GM12864 (cell line): ENCODE measurements around the gene GMDS.

Experiments
- DNase-seq: peaks from one replicate; pipeline ENCODE4 v3.0.0-alpha.2; 2011; ENCODE audit warnings: low read depth
- H3K4me3 ChIP-seq: 2 replicates; pipeline ENCODE4 v1.5.1; 2011; ENCODE audit warnings: mild to moderate bottlenecking, low read depth, low read length, control low read depth
- TF ChIP-seq, protein P1 (sequence below): IDR thresholded peaks from 2 replicates; pipeline ENCODE4 v1.5.1; 2011; ENCODE audit warnings: low read depth, mild to moderate bottlenecking, moderate library complexity, low read length, control low read depth, inconsistent platforms; ENCODE audit errors: missing control alignments

Gene GMDS

DNA sequence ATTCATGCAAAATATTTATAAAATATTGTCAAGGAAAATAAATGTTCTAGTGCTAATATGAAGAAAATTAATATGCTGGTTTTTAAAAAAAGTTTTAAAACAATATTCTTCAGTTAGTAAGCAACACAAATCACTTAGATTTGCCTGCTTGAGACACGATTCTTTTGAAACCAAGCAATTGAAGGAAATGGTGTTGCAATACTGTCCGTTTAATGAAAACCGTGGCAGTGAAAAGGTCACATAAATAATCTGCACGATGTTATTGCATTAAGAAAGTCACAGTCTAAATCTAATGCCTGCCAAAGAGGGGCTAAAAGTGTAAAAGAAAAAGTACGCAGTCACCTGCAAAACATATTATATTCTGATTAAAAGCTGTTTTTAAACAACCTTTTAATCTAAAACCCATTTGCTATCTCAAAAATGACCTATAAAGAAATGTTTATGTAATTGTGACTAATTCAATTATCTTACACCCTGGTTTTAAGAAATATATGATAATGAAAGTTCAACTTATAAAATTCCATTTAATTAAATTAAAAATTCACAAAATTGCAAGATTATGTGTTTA, 143.0 kb downstream of the GMDS start:
- TF ChIP-seq, protein P1, sequence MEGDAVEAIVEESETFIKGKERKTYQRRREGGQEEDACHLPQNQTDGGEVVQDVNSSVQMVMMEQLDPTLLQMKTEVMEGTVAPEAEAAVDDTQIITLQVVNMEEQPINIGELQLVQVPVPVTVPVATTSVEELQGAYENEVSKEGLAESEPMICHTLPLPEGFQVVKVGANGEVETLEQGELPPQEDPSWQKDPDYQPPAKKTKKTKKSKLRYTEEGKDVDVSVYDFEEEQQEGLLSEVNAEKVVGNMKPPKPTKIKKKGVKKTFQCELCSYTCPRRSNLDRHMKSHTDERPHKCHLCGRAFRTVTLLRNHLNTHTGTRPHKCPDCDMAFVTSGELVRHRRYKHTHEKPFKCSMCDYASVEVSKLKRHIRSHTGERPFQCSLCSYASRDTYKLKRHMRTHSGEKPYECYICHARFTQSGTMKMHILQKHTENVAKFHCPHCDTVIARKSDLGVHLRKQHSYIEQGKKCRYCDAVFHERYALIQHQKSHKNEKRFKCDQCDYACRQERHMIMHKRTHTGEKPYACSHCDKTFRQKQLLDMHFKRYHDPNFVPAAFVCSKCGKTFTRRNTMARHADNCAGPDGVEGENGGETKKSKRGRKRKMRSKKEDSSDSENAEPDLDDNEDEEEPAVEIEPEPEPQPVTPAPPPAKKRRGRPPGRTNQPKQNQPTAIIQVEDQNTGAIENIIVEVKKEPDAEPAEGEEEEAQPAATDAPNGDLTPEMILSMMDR, result no peak
- DNase-seq, result no peak
- no peak overlapping the region for H3K4me3 ChIP-seq

DNA sequence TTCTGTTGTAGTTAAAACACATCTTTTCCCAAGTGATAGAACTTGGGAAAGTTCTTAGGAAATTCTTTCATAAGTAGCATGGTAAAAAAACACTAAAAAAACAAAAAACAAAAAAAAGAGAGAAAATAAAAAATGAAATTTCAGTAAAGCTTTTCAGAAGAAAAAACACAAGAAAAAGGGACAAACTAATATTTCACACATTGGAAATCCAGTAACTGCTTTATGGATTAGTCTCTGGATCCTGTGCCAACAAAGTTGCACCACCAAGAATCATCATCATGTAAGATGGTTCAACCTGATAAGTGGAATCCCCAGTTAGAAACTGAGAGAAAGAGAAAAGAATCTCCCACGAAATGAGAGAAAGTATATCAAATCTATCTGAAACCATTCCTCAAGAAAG, 144.2 kb downstream of the GMDS start:
- H3K4me3 ChIP-seq, result no peak overlapping the region
- TF ChIP-seq, protein P1, result no peak
- no peak for DNase-seq

DNA sequence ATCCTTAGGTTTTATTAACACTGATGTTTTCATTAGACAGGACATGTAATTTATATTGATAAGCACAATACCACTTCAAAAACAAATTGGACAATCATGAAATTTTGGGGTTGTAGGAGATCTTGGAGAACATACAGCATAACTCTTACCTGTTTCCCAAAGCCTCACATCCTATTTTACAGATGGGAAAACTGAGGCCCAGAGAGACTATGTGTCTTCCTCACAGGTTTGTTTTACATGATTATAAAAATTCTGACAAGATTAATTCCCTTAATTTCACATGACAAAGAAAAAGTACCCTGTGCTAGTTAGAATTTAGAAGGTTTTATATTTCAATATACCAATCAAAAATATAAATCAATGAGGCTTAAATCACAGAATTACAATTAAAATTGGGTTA, 145.5 kb downstream of the GMDS start:
- H3K4me3 ChIP-seq, result no peak overlapping the region
- DNase-seq, result no peak
- TF ChIP-seq, protein P1, result no peak

DNA sequence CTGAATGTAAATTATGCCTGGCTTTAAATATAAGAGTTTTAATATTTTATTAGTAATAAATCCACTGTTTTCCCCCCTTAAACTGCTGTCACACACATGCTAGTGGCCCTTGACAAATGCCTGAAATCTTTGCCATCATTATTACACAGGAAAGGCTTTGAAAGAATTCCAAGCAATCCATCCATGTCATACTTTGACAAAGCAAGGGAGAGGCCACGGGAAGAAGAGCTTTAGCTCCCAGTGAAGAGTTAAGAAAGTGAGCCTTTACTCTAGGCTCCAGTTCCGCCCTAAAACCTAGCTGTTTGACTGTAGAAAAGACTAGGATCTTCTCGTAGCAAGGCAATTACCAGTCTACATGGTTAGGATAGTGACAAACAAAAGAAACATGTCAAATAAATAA, 147.9 kb downstream of the GMDS start:
- TF ChIP-seq, protein P1, result no peak
- no peak for DNase-seq
- no peak overlapping the region for H3K4me3 ChIP-seq

DNA sequence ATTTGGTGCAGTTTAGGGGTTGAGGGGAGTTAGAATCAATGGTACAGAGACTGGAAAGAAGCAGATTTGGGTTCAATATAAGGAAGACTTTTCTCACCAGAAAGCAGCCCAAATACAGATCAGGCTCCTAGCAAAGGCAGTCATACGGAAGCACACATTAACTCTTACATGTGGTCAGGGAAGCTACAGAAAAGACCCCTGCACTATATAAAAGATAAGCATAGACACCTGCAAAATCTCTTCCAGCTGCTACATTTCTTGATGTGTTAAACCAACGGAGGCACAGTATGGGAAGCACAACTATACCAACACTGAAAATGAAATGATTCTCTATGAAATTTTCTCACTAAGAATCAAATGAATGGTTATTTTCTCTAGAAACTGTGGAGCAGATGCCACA, 150.8 kb downstream of the GMDS start:
- TF ChIP-seq, protein P1, result no peak
- H3K4me3 ChIP-seq, result no peak overlapping the region
- DNase-seq, result no peak

DNA sequence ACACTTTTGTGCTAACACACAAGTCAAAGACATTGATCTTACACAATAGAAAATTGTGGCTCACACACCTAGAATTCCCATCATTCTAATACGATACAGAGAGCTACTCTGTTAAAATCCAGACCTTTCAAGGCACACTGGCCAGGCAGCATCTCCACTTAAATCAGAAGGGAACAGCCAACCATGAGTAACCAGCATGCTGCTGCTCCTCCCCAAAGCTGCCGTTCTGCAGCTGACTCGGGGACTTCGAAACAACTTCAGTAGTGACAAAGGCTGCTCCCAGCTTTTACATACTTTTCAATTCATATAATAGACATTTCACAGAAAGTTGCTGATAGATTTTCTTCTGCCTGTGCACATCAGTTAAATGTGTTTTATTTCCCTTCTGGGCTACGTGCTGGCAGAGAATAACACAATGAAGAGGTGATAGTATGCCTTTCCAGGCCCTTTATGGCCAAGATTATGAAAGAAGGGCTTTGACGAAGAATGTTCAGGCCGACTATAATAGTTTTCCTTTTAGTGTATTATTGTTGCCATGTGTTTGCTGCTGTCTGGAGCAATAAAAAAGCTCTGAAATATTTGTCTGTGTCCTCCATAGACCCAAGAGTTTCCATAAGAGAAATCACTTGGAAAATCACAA, 159.0 kb downstream of the GMDS start:
- no peak for DNase-seq
- no peak overlapping the region for H3K4me3 ChIP-seq
- TF ChIP-seq, protein P1, result no peak

DNA sequence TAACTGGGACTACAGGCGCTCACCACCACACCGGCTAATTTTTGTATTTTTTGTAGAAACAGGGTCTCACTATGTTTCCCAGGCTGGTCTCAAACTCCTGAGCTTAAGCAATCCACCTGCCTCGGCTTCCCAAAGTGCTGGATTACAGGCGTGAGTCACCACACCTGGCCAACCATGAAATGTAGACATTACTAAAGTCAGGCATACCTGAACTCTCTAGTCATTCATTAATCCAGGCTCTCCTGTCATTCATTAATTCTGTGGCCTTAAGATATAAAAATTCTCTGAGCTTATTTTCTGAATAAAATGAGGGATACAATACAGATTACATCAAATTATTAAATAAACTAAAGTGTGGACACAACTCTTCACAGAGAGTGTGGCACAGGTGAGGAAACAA, 159.7 kb downstream of the GMDS start:
- TF ChIP-seq, protein P1, result no peak
- H3K4me3 ChIP-seq, result no peak overlapping the region
- DNase-seq, result no peak
